HL-60 (cell line): ENCODE measurements around the gene VILL.

Experiments
- DNase-seq, 2 experiments: peaks; one replicate each; pipeline ENCODE4 v3.0.0-alpha.2; 2010 to 2020; ENCODE audit warnings: low read depth in 1 of 2, low spot score in 1 of 2
- H3K27ac ChIP-seq: fragments of 250-450 bp; sonication (Bioruptor Pico); replicated peaks from 2 replicates; pipeline ENCODE4 v1.5.1; 2020; ENCODE audit warnings: mild to moderate bottlenecking, moderate library complexity
- H3K27me3 ChIP-seq: fragments of 250-450 bp; sonication (Bioruptor Pico); 2 replicates; pipeline ENCODE4 v1.5.1; 2021; ENCODE audit warnings: mild to moderate bottlenecking, moderate library complexity; ENCODE audit not compliant: insufficient read depth, poor library complexity, severe bottlenecking
- H3K4me3 ChIP-seq: replicated peaks from 2 replicates; pipeline ENCODE4 v1.5.1; 2011; ENCODE audit warnings: mild to moderate bottlenecking, control low read depth, low read length; ENCODE audit not compliant: insufficient read depth
- CTCF ChIP-seq: IDR thresholded peaks from one replicate; pipeline ENCODE4 v1.5.1; 2011; ENCODE audit warnings: low read length, control low read depth, inconsistent platforms; ENCODE audit not compliant: insufficient read depth
- GABPA ChIP-seq: IDR thresholded peaks from 2 replicates; pipeline ENCODE4 v1.6.1; 2012; ENCODE audit warnings: low read depth
- POLR2AphosphoS5 ChIP-seq: IDR thresholded peaks from 2 replicates; pipeline ENCODE4 v1.6.1; 2012; ENCODE audit warnings: low read depth
- REST ChIP-seq: IDR thresholded peaks from 2 replicates; pipeline ENCODE4 v1.6.1; 2012; ENCODE audit warnings: low read depth; ENCODE audit not compliant: insufficient replicate concordance
- SPI1 ChIP-seq: IDR thresholded peaks from 2 replicates; pipeline ENCODE4 v1.6.1; 2012; ENCODE audit warnings: low read depth, mild to moderate bottlenecking, borderline replicate concordance

VILL gene

GRCh38 chr3:38001456-38002081 is 11.0 kb downstream of the VILL start:
- Histone ChIP-seq H3K27me3 (no peaks in the 10 kb centered on the region), H3K27ac (no peak overlapping the region), H3K4me3 (no peak overlapping the region)
- TF ChIP-seq CTCF = peak; percentile 34
- TF ChIP-seq SPI1 = no peak
- DNase-seq = no peak

- Histone ChIP-seq H3K27ac (no peak overlapping the region), H3K4me3 (no peak overlapping the region), H3K27me3 (no peaks in the 10 kb centered on the region)
- TF ChIP-seq CTCF = no peak
- TF ChIP-seq SPI1 = no peak
- TF ChIP-seq REST = no peak
- no peak for TF ChIP-seq POLR2AphosphoS5
- TF ChIP-seq GABPA = no peak
- no peak for DNase-seq
Measured at GRCh38 chr3:38002291-38002876, 11.8 kb downstream of the VILL start.

- Histone ChIP-seq H3K4me3 (no peak overlapping the region), H3K27me3 (no peaks in the 10 kb centered on the region), H3K27ac (no peak overlapping the region)
- DNase-seq = no peak
- no peak for TF ChIP-seq GABPA
- no peak for TF ChIP-seq POLR2AphosphoS5
- TF ChIP-seq SPI1 = no peak
- no peak for TF ChIP-seq CTCF
- no peak for TF ChIP-seq REST
Measured at GRCh38 chr3:38002940-38003339, 12.4 kb downstream of the VILL start.
